Astrocyte (in vitro differentiated cells and primary cell): ENCODE data around the gene TTLL7.

Experiments
- EZH2 ChIP-seq: IDR thresholded peaks from 2 replicates; pipeline ENCODE4 v1.6.1; 2012; ENCODE audit warnings: mild to moderate bottlenecking, low read length, inconsistent platforms; ENCODE audit not compliant: insufficient read depth
- TF ChIP-seq, protein P1 (sequence below): IDR thresholded peaks from 2 replicates; pipeline ENCODE4 v1.5.1; 2011; ENCODE audit warnings: low read depth, mild to moderate bottlenecking, inconsistent platforms, low read length, moderate library complexity; ENCODE audit not compliant: insufficient read depth

DNA sequence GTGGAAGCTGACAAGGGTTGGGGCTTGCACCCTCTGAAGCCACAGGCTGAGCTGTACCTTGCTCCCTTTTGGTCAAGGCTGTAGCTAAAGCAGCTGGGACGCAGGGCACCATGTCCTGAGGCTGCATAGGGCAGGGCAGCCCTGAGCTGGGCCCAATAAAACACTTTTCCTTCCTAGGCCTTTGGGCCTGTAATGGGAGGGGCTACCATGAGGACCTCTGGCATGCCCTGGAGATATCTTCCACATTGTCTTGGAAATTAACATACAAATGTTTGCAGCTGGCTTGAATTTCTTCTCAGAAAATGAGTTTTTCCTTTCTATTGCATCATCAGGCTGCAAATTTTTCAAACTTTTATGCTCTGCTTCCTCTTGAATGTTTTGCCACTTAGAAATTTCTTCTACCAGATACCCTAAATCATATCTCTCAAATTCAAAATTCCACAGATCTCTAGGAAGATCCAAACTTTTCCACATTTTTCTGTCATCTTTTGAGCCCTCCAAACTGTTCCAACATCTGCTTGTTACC lies 32.9 kb upstream of the TTLL7 start:
- no peak for TF ChIP-seq EZH2
- TF ChIP-seq, protein P1, sequence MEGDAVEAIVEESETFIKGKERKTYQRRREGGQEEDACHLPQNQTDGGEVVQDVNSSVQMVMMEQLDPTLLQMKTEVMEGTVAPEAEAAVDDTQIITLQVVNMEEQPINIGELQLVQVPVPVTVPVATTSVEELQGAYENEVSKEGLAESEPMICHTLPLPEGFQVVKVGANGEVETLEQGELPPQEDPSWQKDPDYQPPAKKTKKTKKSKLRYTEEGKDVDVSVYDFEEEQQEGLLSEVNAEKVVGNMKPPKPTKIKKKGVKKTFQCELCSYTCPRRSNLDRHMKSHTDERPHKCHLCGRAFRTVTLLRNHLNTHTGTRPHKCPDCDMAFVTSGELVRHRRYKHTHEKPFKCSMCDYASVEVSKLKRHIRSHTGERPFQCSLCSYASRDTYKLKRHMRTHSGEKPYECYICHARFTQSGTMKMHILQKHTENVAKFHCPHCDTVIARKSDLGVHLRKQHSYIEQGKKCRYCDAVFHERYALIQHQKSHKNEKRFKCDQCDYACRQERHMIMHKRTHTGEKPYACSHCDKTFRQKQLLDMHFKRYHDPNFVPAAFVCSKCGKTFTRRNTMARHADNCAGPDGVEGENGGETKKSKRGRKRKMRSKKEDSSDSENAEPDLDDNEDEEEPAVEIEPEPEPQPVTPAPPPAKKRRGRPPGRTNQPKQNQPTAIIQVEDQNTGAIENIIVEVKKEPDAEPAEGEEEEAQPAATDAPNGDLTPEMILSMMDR, result no peak
